ENCODE data around the gene TTC1. TPM values are rescaled to one million over a fixed set of nuclear protein-coding genes. Genes with fewer than 3 reads are reported as not detected.
A peak's percentile ranks its signal among the peaks of the same experiment; 100 is the strongest.

Gene TTC1
- total RNA-seq, 1 experiment from 2014 or later: 67.6 TPM

DNA sequence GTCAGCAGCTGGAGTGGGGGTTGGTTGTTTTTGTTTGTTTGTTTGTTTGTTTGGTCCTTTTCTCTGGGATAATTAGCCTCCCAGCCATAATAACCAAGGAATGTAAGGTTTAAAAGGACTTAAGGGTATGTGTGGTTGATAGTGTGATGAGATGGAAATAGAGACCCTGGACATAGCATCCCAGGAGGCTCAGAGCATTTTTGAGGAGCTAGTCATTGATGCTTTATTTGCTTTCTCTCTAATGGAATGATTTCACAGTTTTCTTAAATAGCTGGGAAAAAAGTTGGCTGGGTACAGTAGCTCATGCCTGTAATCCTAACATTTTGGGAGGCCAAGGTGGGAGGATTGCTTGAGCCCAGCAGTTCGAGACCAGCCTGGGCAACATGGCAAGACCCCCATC is 45.1 kb downstream of the TTC1 start:
- no peaks in the 10 kb centered on the region for H3K9me3 ChIP-seq (ENCODE audit: control insufficient read depth, insufficient read depth, low read depth, low read length)
- H3K27me3 ChIP-seq (ENCODE audit: control insufficient read depth, insufficient read depth, low read length): no peaks in the 10 kb centered on the region
- no TSS peak for BruUV-seq (replicated peaks)
- no peak for ATAC-seq
- no peak overlapping the region for H3K4me3 ChIP-seq (ENCODE audit: low read depth in 2 of 2, low read length in 2 of 2)
- CTCF ChIA-PET: interaction anchor here (0.6 kb wide), 1 partner anchor 157 kb away, joined by 6 read pairs; no protein-coding TSS in a partner anchor
- no peak for TF ChIP-seq SIN3A (IDR thresholded peaks at IDR 0.05; ENCODE audit: borderline replicate concordance, insufficient read depth, low read depth, low read length)
- no peaks in the 10 kb centered on the region for H3K4me1 ChIP-seq (ENCODE audit: control insufficient read depth, insufficient read depth, low read length)
- H3K36me3 ChIP-seq (ENCODE audit: control insufficient read depth, insufficient read depth, low read length): peaks cover 7% of the 10 kb centered on the region
- no peak overlapping the region for H3K27ac ChIP-seq (ENCODE audit: low read length)
- intact Hi-C loops (cut with micrococcal nuclease; ENCODE audit: unreplicated experiment): no loop called here
- POLR2A ChIA-PET: interaction anchor here (0.5 kb wide), 1 partner anchor 44 kb away, joined by 6 read pairs; no protein-coding TSS in a partner anchor
- in situ Hi-C loops (cut with HindIII; ENCODE audit: low pct_unique_long_range_greater_than_20kb, low sequenced_read_pairs): no loop called here
- no peak for DNase-seq (ENCODE audit: low read depth, low spot score)

GRCh38 chr5:160054831-160055230 is 45.9 kb downstream of the TTC1 start:
- H3K4me3 ChIP-seq (ENCODE audit: low read depth in 2 of 2, low read length in 2 of 2): no peak overlapping the region
- intact Hi-C loops (cut with micrococcal nuclease; ENCODE audit: unreplicated experiment): no loop called here
- no peaks in the 10 kb centered on the region for H3K4me1 ChIP-seq (ENCODE audit: control insufficient read depth, insufficient read depth, low read length)
- BruUV-seq (replicated peaks): TSS peak; percentile 12
- peaks cover 7% of the 10 kb centered on the region for H3K36me3 ChIP-seq (ENCODE audit: control insufficient read depth, insufficient read depth, low read length)
- TF ChIP-seq TCF7L2 (IDR thresholded peaks at IDR 0.05; ENCODE audit: low read depth, low read length) (no peak), POLR2AphosphoS5 (IDR thresholded peaks at IDR 0.05; ENCODE audit: low read depth, low read length) (no peak), SIN3A (IDR thresholded peaks at IDR 0.05; ENCODE audit: borderline replicate concordance, insufficient read depth, low read depth, low read length) (no peak), CTCF (IDR thresholded peaks at IDR 0.05) (no peak)
- TF ChIP-seq, protein P1, sequence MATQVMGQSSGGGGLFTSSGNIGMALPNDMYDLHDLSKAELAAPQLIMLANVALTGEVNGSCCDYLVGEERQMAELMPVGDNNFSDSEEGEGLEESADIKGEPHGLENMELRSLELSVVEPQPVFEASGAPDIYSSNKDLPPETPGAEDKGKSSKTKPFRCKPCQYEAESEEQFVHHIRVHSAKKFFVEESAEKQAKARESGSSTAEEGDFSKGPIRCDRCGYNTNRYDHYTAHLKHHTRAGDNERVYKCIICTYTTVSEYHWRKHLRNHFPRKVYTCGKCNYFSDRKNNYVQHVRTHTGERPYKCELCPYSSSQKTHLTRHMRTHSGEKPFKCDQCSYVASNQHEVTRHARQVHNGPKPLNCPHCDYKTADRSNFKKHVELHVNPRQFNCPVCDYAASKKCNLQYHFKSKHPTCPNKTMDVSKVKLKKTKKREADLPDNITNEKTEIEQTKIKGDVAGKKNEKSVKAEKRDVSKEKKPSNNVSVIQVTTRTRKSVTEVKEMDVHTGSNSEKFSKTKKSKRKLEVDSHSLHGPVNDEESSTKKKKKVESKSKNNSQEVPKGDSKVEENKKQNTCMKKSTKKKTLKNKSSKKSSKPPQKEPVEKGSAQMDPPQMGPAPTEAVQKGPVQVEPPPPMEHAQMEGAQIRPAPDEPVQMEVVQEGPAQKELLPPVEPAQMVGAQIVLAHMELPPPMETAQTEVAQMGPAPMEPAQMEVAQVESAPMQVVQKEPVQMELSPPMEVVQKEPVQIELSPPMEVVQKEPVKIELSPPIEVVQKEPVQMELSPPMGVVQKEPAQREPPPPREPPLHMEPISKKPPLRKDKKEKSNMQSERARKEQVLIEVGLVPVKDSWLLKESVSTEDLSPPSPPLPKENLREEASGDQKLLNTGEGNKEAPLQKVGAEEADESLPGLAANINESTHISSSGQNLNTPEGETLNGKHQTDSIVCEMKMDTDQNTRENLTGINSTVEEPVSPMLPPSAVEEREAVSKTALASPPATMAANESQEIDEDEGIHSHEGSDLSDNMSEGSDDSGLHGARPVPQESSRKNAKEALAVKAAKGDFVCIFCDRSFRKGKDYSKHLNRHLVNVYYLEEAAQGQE (IDR thresholded peaks at IDR 0.05; ENCODE audit: insufficient read depth in 1 of 2, low read depth in 2 of 2, low read length in 1 of 2): no peak
- in situ Hi-C loops (cut with HindIII; ENCODE audit: low pct_unique_long_range_greater_than_20kb, low sequenced_read_pairs): no loop called here
- ATAC-seq (no peak), DNase-seq (ENCODE audit: low read depth, low spot score) (peak; percentile 22)
- no peaks in the 10 kb centered on the region for H3K27me3 ChIP-seq (ENCODE audit: control insufficient read depth, insufficient read depth, low read length)
- ChIA-PET POLR2A (interaction anchor here (0.5 kb wide), 1 partner anchor 44 kb away, joined by 6 read pairs; no protein-coding TSS in a partner anchor), CTCF (interaction anchor here (0.6 kb wide), 1 partner anchor 157 kb away, joined by 6 read pairs; no protein-coding TSS in a partner anchor)
- H3K9me3 ChIP-seq (ENCODE audit: control insufficient read depth, insufficient read depth, low read depth, low read length): no peaks in the 10 kb centered on the region
- no peak overlapping the region for H3K27ac ChIP-seq (ENCODE audit: low read length)

DNA sequence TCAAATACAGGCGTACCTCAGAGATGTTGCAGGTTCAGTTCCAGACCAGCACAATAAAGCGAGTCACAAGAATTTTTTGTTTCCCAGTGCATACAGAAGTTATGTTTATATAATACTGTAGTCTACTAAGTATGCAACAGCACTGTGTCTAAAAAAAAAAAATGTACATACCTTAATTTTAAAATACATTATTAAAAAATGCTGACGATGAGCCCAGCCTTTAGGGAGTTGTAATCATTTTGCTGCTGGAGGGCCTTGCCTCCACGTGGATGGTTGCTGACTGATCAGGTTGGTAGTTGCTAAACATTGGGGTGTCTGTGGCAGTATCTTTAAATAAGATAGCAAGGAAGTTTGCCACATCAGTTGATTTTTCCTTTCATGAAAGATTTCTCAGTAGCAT is 48.3 kb downstream of the TTC1 start:
- Histone ChIP-seq H3K36me3 (ENCODE audit: control insufficient read depth, insufficient read depth, low read length) (peaks cover 4% of the 10 kb centered on the region; the same call in 1 of the 2 replicates), H3K9me3 (ENCODE audit: control insufficient read depth, insufficient read depth, low read depth, low read length) (no peaks in the 10 kb centered on the region), H3K27me3 (ENCODE audit: control insufficient read depth, insufficient read depth, low read length) (no peaks in the 10 kb centered on the region), H3K4me1 (ENCODE audit: control insufficient read depth, insufficient read depth, low read length) (no peaks in the 10 kb centered on the region), H3K4me3 (ENCODE audit: low read depth in 2 of 2, low read length in 2 of 2) (no peak overlapping the region), H3K27ac (ENCODE audit: low read length) (no peak overlapping the region)
- no peak for DNase-seq (ENCODE audit: low read depth, low spot score)
- ATAC-seq: no peak
- TF ChIP-seq CTCF (IDR thresholded peaks at IDR 0.05): no peak
- TF ChIP-seq SIN3A (IDR thresholded peaks at IDR 0.05; ENCODE audit: borderline replicate concordance, insufficient read depth, low read depth, low read length): no peak
- no peak for TF ChIP-seq POLR2AphosphoS5 (IDR thresholded peaks at IDR 0.05; ENCODE audit: low read depth, low read length)
- TF ChIP-seq TCF7L2 (IDR thresholded peaks at IDR 0.05; ENCODE audit: low read depth, low read length): no peak
- TF ChIP-seq, protein P1 (IDR thresholded peaks at IDR 0.05; ENCODE audit: insufficient read depth in 1 of 2, low read depth in 2 of 2, low read length in 1 of 2): no peak
- in situ Hi-C loops (cut with HindIII; ENCODE audit: low pct_unique_long_range_greater_than_20kb, low sequenced_read_pairs) (no loop called here), intact Hi-C loops (cut with micrococcal nuclease; ENCODE audit: unreplicated experiment) (no loop called here)
- ChIA-PET POLR2A (no interaction called here), CTCF (no interaction called here)
- BruUV-seq (replicated peaks): no TSS peak

Data from Panc1 (cell line).